Spleen (tissue), 7 donors: ENCODE measurements around the gene ANKRD31.

Experiments
- POLR2A ChIP-seq, 3 donors: fragments of 450-650 bp; IDR thresholded peaks; one replicate each; pipeline ENCODE4 v1.5.1; 2017; ENCODE audit warnings: antibody characterized with exemption in 3 of 3, mild to moderate bottlenecking in 1 of 3
- POLR2AphosphoS5 ChIP-seq, 3 donors: sonication (generic); formaldehyde crosslinking; IDR thresholded peaks; one replicate each; pipeline ENCODE4 v1.5.1; 2017; ENCODE audit warnings: antibody characterized with exemption in 3 of 3
- TF ChIP-seq, protein P1 (sequence below), 11 experiments: fragments of 200-600 bp in 7 of 11; fragments of 450-650 bp in 4 of 11; sonication (generic) in 4 of 11; IDR thresholded peaks in 8 of 11; conservative IDR thresholded peaks in 3 of 11; 1 replicate in 7 of 11; 2 replicates in 4 of 11; pipeline versions ENCODE4 v1.4.0 to v1.8.0; 2016 to 2021; ENCODE audit warnings: antibody characterized with exemption in 11 of 11, inconsistent platforms in 4 of 11, mild to moderate bottlenecking in 1 of 11
- donor health status: DM: no; HTN: no; CAD: no; lungs with moderate emphysema.
- donor health status: DM: no; HTN: no; CAD: no.
- donor health status: DM: no; HTN: no; CAD: no.

DNA sequence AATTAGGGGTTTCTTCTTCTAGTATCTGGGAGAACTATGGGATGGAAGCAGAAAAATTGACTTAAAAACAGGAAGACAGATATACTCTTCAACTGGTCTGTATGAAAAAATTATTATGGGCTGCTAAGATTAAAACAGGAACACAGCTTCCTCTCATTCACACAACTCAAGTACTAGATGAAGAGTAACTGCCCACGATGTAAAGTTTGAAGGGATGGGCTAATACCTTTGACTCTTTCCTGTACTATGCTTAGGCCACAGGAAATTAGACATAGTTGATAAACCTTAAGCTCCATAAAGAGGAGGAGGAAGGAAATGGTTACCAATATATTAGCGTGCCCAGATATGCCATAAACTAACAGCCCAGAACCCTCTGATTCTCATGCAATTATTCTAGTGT, 88.6 kb downstream of the ANKRD31 start:
- TF ChIP-seq, protein P1, sequence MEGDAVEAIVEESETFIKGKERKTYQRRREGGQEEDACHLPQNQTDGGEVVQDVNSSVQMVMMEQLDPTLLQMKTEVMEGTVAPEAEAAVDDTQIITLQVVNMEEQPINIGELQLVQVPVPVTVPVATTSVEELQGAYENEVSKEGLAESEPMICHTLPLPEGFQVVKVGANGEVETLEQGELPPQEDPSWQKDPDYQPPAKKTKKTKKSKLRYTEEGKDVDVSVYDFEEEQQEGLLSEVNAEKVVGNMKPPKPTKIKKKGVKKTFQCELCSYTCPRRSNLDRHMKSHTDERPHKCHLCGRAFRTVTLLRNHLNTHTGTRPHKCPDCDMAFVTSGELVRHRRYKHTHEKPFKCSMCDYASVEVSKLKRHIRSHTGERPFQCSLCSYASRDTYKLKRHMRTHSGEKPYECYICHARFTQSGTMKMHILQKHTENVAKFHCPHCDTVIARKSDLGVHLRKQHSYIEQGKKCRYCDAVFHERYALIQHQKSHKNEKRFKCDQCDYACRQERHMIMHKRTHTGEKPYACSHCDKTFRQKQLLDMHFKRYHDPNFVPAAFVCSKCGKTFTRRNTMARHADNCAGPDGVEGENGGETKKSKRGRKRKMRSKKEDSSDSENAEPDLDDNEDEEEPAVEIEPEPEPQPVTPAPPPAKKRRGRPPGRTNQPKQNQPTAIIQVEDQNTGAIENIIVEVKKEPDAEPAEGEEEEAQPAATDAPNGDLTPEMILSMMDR (IDR thresholded peaks at IDR 0.05 in 8 of 11, conservative IDR thresholded peaks at IDR 0.05 in 3 of 11), result no peak
- TF ChIP-seq POLR2A (IDR thresholded peaks at IDR 0.05) (no peak), POLR2AphosphoS5 (IDR thresholded peaks at IDR 0.05) (no peak)
